ENCODE measurements around the gene HDAC9. TPM values are rescaled to one million over a fixed set of nuclear protein-coding genes. Genes with fewer than 3 reads are reported as not detected.
A peak's percentile ranks its signal among the peaks of the same experiment; 100 is the strongest.

Gene HDAC9
- total RNA-seq, 1 experiment from 2014 or later = 31.9 TPM

GRCh38 chr7:18508443-18509427 lies 13.2 kb downstream of the HDAC9 start:
- Histone ChIP-seq H3K9me3 (ENCODE audit: low read depth, low read length, poor library complexity, severe bottlenecking) (no peaks in the 10 kb centered on the region), H3K36me3 (ENCODE audit: insufficient read depth, low read length, poor library complexity, severe bottlenecking) (no peaks in the 10 kb centered on the region), H3K4me3 (ENCODE audit: low read depth, low read length, poor library complexity, severe bottlenecking) (peak overlapping the region; percentile 29), H3K27ac (ENCODE audit: low read depth, low read length, poor library complexity, severe bottlenecking) (peak overlapping the region; percentile 65), H3K4me1 (ENCODE audit: insufficient read depth, low read length, poor library complexity, severe bottlenecking) (peaks cover 48% of the 10 kb centered on the region), H3K27me3 (replicated peaks; ENCODE audit: insufficient read depth, low read depth, low read length, poor library complexity) (no peaks in the 10 kb centered on the region)
- ChIA-PET CTCF (interaction anchor here (0.6 kb wide), 2 partner anchors 28 to 607 kb away, joined by 3 to 21 read pairs; no protein-coding TSS in a partner anchor), POLR2A (ENCODE audit: low non-redundant PET) (interaction anchor here (0.5 kb wide), 1 partner anchor 25 kb away, joined by 3 read pairs; no protein-coding TSS in a partner anchor)
- intact Hi-C loops (cut with micrococcal nuclease; ENCODE audit: unreplicated experiment) = no loop called here
- BruUV-seq (replicated peaks) = TSS peak; percentile 75
- TF ChIP-seq, protein P1, sequence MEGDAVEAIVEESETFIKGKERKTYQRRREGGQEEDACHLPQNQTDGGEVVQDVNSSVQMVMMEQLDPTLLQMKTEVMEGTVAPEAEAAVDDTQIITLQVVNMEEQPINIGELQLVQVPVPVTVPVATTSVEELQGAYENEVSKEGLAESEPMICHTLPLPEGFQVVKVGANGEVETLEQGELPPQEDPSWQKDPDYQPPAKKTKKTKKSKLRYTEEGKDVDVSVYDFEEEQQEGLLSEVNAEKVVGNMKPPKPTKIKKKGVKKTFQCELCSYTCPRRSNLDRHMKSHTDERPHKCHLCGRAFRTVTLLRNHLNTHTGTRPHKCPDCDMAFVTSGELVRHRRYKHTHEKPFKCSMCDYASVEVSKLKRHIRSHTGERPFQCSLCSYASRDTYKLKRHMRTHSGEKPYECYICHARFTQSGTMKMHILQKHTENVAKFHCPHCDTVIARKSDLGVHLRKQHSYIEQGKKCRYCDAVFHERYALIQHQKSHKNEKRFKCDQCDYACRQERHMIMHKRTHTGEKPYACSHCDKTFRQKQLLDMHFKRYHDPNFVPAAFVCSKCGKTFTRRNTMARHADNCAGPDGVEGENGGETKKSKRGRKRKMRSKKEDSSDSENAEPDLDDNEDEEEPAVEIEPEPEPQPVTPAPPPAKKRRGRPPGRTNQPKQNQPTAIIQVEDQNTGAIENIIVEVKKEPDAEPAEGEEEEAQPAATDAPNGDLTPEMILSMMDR (conservative IDR thresholded peaks at IDR 0.05; ENCODE audit: low read depth, low read length) = no peak
- no peak for TF ChIP-seq EZH2 (IDR thresholded peaks at IDR 0.05; ENCODE audit: borderline replicate concordance, low read depth, low read length, poor library complexity, severe bottlenecking)
- DNase-seq (ENCODE audit: low spot score) = peak; percentile 88

DNA sequence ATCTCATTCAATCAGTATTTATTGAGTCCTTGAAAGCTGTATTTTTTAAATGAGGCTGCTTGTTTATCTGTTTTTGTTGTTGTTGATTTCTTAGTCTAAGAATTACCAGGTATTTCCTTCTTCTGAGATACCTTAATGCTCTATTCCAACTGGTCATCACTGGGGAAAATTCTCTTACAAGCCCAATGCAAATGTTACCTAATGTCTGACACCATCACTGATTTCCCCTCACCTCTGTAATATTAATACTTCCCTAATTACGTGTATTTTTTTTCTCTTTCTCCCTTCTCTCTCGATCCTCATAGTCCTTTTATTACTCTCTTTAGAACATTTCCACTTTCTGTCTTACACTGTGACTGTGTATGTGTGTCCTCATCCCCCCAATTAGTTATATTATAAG lies 13.9 kb downstream of the HDAC9 start:
- POLR2A ChIA-PET (ENCODE audit: low non-redundant PET) = no interaction called here
- BruUV-seq (replicated peaks) = TSS peak; percentile 83

GRCh38 chr7:18511351-18512140 lies 16.0 kb downstream of the HDAC9 start:
- DNase-seq (ENCODE audit: low spot score) = no peak
- Histone ChIP-seq H3K4me3 (ENCODE audit: low read depth, low read length, poor library complexity, severe bottlenecking) (no peak overlapping the region), H3K4me1 (ENCODE audit: insufficient read depth, low read length, poor library complexity, severe bottlenecking) (peaks cover 47% of the 10 kb centered on the region), H3K9me3 (ENCODE audit: low read depth, low read length, poor library complexity, severe bottlenecking) (no peaks in the 10 kb centered on the region), H3K36me3 (ENCODE audit: insufficient read depth, low read length, poor library complexity, severe bottlenecking) (no peaks in the 10 kb centered on the region), H3K27me3 (replicated peaks; ENCODE audit: insufficient read depth, low read depth, low read length, poor library complexity) (no peaks in the 10 kb centered on the region), H3K27ac (ENCODE audit: low read depth, low read length, poor library complexity, severe bottlenecking) (no peak overlapping the region)
- intact Hi-C loops (cut with micrococcal nuclease; ENCODE audit: unreplicated experiment) = no loop called here
- POLR2A ChIA-PET (ENCODE audit: low non-redundant PET) = no interaction called here
- TF ChIP-seq, protein P1 (conservative IDR thresholded peaks at IDR 0.05; ENCODE audit: low read depth, low read length) = no peak
- TF ChIP-seq EZH2 (IDR thresholded peaks at IDR 0.05; ENCODE audit: borderline replicate concordance, low read depth, low read length, poor library complexity, severe bottlenecking) = no peak
- CTCF ChIA-PET = no interaction called here
- BruUV-seq (replicated peaks) = no TSS peak

More for the DNA sequence above, 13.9 kb downstream of the HDAC9 start:
- intact Hi-C loops (cut with micrococcal nuclease; ENCODE audit: unreplicated experiment) = no loop called here
- H3K27ac ChIP-seq (ENCODE audit: low read depth, low read length, poor library complexity, severe bottlenecking) = peak overlapping the region; percentile 65
- H3K4me1 ChIP-seq (ENCODE audit: insufficient read depth, low read length, poor library complexity, severe bottlenecking) = peaks cover 44% of the 10 kb centered on the region
- CTCF ChIA-PET = interaction anchor here (0.6 kb wide), 1 partner anchor 607 kb away, joined by 21 read pairs; no protein-coding TSS in a partner anchor
- no peaks in the 10 kb centered on the region for H3K27me3 ChIP-seq (replicated peaks; ENCODE audit: insufficient read depth, low read depth, low read length, poor library complexity)
- no peak for TF ChIP-seq EZH2 (IDR thresholded peaks at IDR 0.05; ENCODE audit: borderline replicate concordance, low read depth, low read length, poor library complexity, severe bottlenecking)
- TF ChIP-seq, protein P1 (conservative IDR thresholded peaks at IDR 0.05; ENCODE audit: low read depth, low read length) = no peak
- H3K36me3 ChIP-seq (ENCODE audit: insufficient read depth, low read length, poor library complexity, severe bottlenecking) = no peaks in the 10 kb centered on the region
- no peak for DNase-seq (ENCODE audit: low spot score)
- H3K9me3 ChIP-seq (ENCODE audit: low read depth, low read length, poor library complexity, severe bottlenecking) = no peaks in the 10 kb centered on the region
- H3K4me3 ChIP-seq (ENCODE audit: low read depth, low read length, poor library complexity, severe bottlenecking) = peak overlapping the region; percentile 29
